OCI-LY7 (cell line): ENCODE measurements around the gene CTNNA2. TPM values are rescaled to one million over a fixed set of nuclear protein-coding genes. Genes with fewer than 3 reads are reported as not detected.

Experiments used
- BruUV-seq: library from RNA; stranded (reverse); fragments of 400-500 nt; replicated peaks from 2 replicates; lab custom pipeline; 2021; lab: Mats Ljungman, UMichigan
- CTCF ChIA-PET: fragments of 300-600 bp; sonication (Branson Sonifier 250); formaldehyde crosslinking; loops from one replicate; lab custom pipeline; 2022; ENCODE audit warnings: antibody characterized with exemption; ENCODE audit not compliant: unreplicated experiment; lab: Charles Lee
- POLR2A ChIA-PET: fragments of 300-600 bp; sonication (Branson Sonifier 250); formaldehyde crosslinking; loops from one replicate; lab custom pipeline; 2022; ENCODE audit warnings: antibody characterized with exemption; lab: Charles Lee
- DNase-seq: peaks from one replicate; pipeline ENCODE4 v3.0.0-alpha.2; 2015; ENCODE audit warnings: low spot score
- H2AFZ ChIP-seq: fragments of 200-600 bp; sonication (generic), shearing (Covaris generic); 2 replicates; pipeline ENCODE4 v1.6.1; 2014; ENCODE audit warnings: mild to moderate bottlenecking, antibody characterized with exemption, low read length, moderate library complexity
- H3K27ac ChIP-seq: fragments of 200-600 bp; sonication (generic); 2 replicates; pipeline ENCODE4 v1.5.1; 2014; ENCODE audit warnings: mixed run types, low read depth, mild to moderate bottlenecking, moderate library complexity, low read length, inconsistent platforms; ENCODE audit not compliant: poor library complexity, severe bottlenecking
- H3K36me3 ChIP-seq: fragments of 200-600 bp; sonication (generic); 2 replicates; pipeline ENCODE4 v1.6.1; 2014; ENCODE audit warnings: mild to moderate bottlenecking, antibody characterized with exemption, low read length, moderate library complexity, mixed read lengths; ENCODE audit not compliant: insufficient read depth
- H3K4me1 ChIP-seq: fragments of 200-600 bp; sonication (generic); 2 replicates; pipeline ENCODE4 v1.5.1; 2014; ENCODE audit warnings: mild to moderate bottlenecking, low read length; ENCODE audit not compliant: insufficient read depth, poor library complexity, severe bottlenecking
- H3K4me2 ChIP-seq: fragments of 200-600 bp; sonication (generic); 2 replicates; pipeline ENCODE4 v1.6.1; 2014; ENCODE audit warnings: mild to moderate bottlenecking, low read length
- H3K4me3 ChIP-seq: fragments of 200-600 bp; sonication (generic); 2 replicates; pipeline ENCODE4 v1.5.1; 2014; ENCODE audit warnings: mild to moderate bottlenecking, low read depth, low read length; ENCODE audit not compliant: poor library complexity, severe bottlenecking
- H3K79me2 ChIP-seq: fragments of 200-600 bp; sonication (generic); 2 replicates; pipeline ENCODE4 v1.6.1; 2016; ENCODE audit warnings: low read depth, mild to moderate bottlenecking, low read length, moderate library complexity, mixed read lengths; ENCODE audit not compliant: insufficient read depth
- H3K9me2 ChIP-seq: fragments of 200-600 bp; sonication (generic); 2 replicates; pipeline ENCODE4 v1.6.1; 2016; ENCODE audit warnings: mild to moderate bottlenecking, low read length, mixed read lengths; ENCODE audit not compliant: insufficient read depth
- H3K9me3 ChIP-seq: fragments of 200-600 bp; sonication (generic); 2 replicates; pipeline ENCODE4 v1.6.1; 2014; ENCODE audit warnings: mild to moderate bottlenecking, mixed run types, low read length, mixed read lengths
- H4K20me1 ChIP-seq: fragments of 200-600 bp; sonication (generic); 2 replicates; pipeline ENCODE4 v1.6.1; 2014; ENCODE audit warnings: mild to moderate bottlenecking, antibody characterized with exemption, low read length, moderate library complexity, mixed read lengths; ENCODE audit not compliant: insufficient read depth
- CTCF ChIP-seq: fragments of 200-600 bp; sonication (generic); conservative IDR thresholded peaks from 2 replicates; pipeline ENCODE4 v1.5.1; 2014; ENCODE audit warnings: mild to moderate bottlenecking, antibody characterized with exemption, low read length, moderate library complexity, mixed read lengths
- EZH2phosphoT487 ChIP-seq: fragments of 200-600 bp; sonication (generic); IDR thresholded peaks from 2 replicates; pipeline ENCODE4 v1.6.1; 2018; ENCODE audit warnings: low read depth, borderline replicate concordance, mild to moderate bottlenecking, mixed run types, antibody characterized with exemption, low read length, moderate library complexity, mixed read lengths
- intact Hi-C: fragments of 100-400 bp; cut with micrococcal nuclease; formaldehyde crosslinking; loops from one replicate; pipeline ENCODE4 v1.10.0; 2022; ENCODE audit not compliant: unreplicated experiment
- total RNA-seq, 2 experiments: library from RNA; depleted of rRNA in 1 of 2; stranded (reverse); fragments of >200 nt in 1 of 2; shearing (Covaris generic) in 1 of 2; gene quantifications; 2 replicates each; pipeline ENCODE4 v1.2.3, GENCODE V29; 2014 to 2022

The CTNNA2 gene
- total RNA-seq, 2 experiments from 2014 or later: 0.19 to 2.7 TPM

GRCh38 chr2:80168037-80168436 lies 655.2 kb downstream of the CTNNA2 start:
- Histone ChIP-seq H2AFZ (no peak overlapping the region), H3K4me1 (no peaks in the 10 kb centered on the region), H3K4me3 (no peak overlapping the region), H3K9me3 (no peaks in the 10 kb centered on the region), H3K9me2 (no peaks in the 10 kb centered on the region), H3K79me2 (no peaks in the 10 kb centered on the region), H3K36me3 (no peaks in the 10 kb centered on the region), H3K4me2 (no peak overlapping the region), H4K20me1 (no peaks in the 10 kb centered on the region), H3K27ac (no peak overlapping the region)
- BruUV-seq: no TSS peak
- DNase-seq: no peak
- CTCF ChIA-PET: no interaction called here
- intact Hi-C loops: no loop called here
- POLR2A ChIA-PET: no interaction called here
- TF ChIP-seq EZH2phosphoT487 (no peak), CTCF (no peak)

- Histone ChIP-seq H3K4me3 (no peak overlapping the region), H2AFZ (no peak overlapping the region), H3K79me2 (no peaks in the 10 kb centered on the region), H3K36me3 (no peaks in the 10 kb centered on the region), H3K9me3 (no peaks in the 10 kb centered on the region), H3K4me2 (no peak overlapping the region), H3K4me1 (no peaks in the 10 kb centered on the region), H3K27ac (no peak overlapping the region), H4K20me1 (no peaks in the 10 kb centered on the region), H3K9me2 (no peaks in the 10 kb centered on the region)
- no TSS peak for BruUV-seq
- CTCF ChIA-PET: no interaction called here
- intact Hi-C loops: no loop called here
- POLR2A ChIA-PET: interaction anchor here (0.6 kb wide), 1 partner anchor 1877 kb away, joined by 4 read pairs; no protein-coding TSS in a partner anchor
- DNase-seq: no peak
- TF ChIP-seq EZH2phosphoT487 (no peak), CTCF (no peak)
Measured at GRCh38 chr2:80168801-80169200, 656.0 kb downstream of the CTNNA2 start.

GRCh38 chr2:80169811-80170594 lies 657.2 kb downstream of the CTNNA2 start:
- Histone ChIP-seq H3K27ac (no peak overlapping the region), H2AFZ (no peak overlapping the region), H3K4me3 (no peak overlapping the region), H3K36me3 (no peaks in the 10 kb centered on the region), H3K4me1 (no peaks in the 10 kb centered on the region), H3K9me2 (no peaks in the 10 kb centered on the region), H3K79me2 (no peaks in the 10 kb centered on the region), H4K20me1 (no peaks in the 10 kb centered on the region), H3K4me2 (no peak overlapping the region), H3K9me3 (no peaks in the 10 kb centered on the region)
- BruUV-seq: no TSS peak
- CTCF ChIA-PET: no interaction called here
- POLR2A ChIA-PET: no interaction called here
- intact Hi-C loops: no loop called here
- TF ChIP-seq CTCF (no peak), EZH2phosphoT487 (no peak)
- no peak for DNase-seq
